Measurements from ENCODE around the gene NNT. TPM values are rescaled to one million over a fixed set of nuclear protein-coding genes. Genes with fewer than 3 reads are reported as not detected.
A peak's percentile ranks its signal among the peaks of the same experiment; 100 is the strongest.

NNT gene
- total and polyA plus RNA-seq, 2 of the 13 experiments (the other 11 are each of a cell fraction or from before 2014, with no cell fraction given), result 21.1 to 58.0 TPM

DNA sequence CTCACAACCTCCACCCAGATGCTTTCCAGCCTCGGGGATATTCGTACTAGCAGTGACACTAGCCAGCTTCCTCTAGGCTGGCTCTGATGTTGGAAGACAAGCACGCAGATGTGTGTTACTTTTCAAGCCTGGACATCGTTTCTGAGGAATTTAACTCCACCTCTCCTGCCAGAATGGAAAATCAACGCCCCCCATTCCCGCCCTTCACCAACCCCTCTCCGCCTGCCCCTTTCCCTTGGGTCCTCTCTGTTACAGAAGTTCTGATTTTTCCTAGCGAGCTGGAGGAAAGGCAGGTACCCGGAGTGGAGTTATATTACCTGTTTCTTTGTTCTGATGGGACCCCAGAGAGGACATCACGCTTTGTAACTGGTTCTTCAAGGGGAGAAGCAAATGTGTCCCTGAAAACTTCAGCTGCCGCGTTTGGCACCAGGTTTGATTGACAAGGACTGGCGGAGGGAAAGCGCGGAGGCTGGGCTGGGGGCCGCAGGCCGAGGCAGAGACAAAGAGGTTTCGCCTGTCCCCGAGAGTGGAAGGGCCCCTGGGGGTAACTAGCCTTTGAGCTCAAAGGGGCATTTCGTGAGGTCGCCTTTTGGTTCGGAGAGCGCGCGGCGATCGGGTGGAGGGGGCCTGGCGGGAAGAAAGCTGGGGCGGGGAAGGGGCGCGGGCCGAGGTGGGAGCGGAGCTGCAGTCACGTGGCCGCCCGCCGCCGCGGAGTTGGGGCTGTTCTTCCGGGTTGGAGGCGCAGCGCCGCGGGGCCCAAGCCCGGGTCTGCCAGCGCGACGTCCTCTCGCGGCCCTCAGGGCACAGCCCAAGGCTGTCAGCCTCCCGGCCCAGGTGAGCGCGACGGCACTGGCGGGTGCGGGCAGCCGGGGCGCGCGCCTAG is at the start of gene NNT (continued):
- TF ChIP-seq, protein P1, sequence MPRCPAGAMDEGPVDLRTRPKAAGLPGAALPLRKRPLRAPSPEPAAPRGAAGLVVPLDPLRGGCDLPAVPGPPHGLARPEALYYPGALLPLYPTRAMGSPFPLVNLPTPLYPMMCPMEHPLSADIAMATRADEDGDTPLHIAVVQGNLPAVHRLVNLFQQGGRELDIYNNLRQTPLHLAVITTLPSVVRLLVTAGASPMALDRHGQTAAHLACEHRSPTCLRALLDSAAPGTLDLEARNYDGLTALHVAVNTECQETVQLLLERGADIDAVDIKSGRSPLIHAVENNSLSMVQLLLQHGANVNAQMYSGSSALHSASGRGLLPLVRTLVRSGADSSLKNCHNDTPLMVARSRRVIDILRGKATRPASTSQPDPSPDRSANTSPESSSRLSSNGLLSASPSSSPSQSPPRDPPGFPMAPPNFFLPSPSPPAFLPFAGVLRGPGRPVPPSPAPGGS (CRISPR knock-in tag; IDR thresholded peaks at IDR 0.05), result no peak; the same call in 1 of the 2 replicates
- TF ChIP-seq MAFK (conservative IDR thresholded peaks at IDR 0.05 in 1 of 2, IDR thresholded peaks at IDR 0.05 in 1 of 2; ENCODE audit: low read length in 2 of 2) (no peak), IRF9 (CRISPR knock-in tag; IDR thresholded peaks at IDR 0.05; ENCODE audit: borderline replicate concordance) (no peak), ATRX (CRISPR knock-in tag; IDR thresholded peaks at IDR 0.05; ENCODE audit: borderline replicate concordance) (no peak), ZNF280D (CRISPR knock-in tag; IDR thresholded peaks at IDR 0.05) (0 out of 2 replicates have a peak, but pooled peaks have one; percentile 13), ASH2L (IDR thresholded peaks at IDR 0.05; ENCODE audit: insufficient read length, low read depth, low read length) (peak; percentile 89), TIGD3 (CRISPR knock-in tag; IDR thresholded peaks at IDR 0.05; ENCODE audit: borderline replicate concordance) (no peak), JARID2 (CRISPR knock-in tag; IDR thresholded peaks at IDR 0.05; ENCODE audit: insufficient replicate concordance) (no peak), ZFY (CRISPR knock-in tag; IDR thresholded peaks at IDR 0.05) (peak; percentile 96), ZNF850 (CRISPR knock-in tag; conservative IDR thresholded peaks at IDR 0.05) (peak; percentile 66; the same call in 1 of the 2 replicates), ZNF160 (CRISPR knock-in tag; IDR thresholded peaks at IDR 0.05) (peak; percentile 81), ZNF709 (CRISPR knock-in tag; IDR thresholded peaks at IDR 0.05) (peak; percentile 62; the same call in 1 of the 2 replicates), ZBTB7B (CRISPR knock-in tag; IDR thresholded peaks at IDR 0.05) (peak; percentile 66; the same call in 1 of the 2 replicates)
- TF ChIP-seq, protein P2, sequence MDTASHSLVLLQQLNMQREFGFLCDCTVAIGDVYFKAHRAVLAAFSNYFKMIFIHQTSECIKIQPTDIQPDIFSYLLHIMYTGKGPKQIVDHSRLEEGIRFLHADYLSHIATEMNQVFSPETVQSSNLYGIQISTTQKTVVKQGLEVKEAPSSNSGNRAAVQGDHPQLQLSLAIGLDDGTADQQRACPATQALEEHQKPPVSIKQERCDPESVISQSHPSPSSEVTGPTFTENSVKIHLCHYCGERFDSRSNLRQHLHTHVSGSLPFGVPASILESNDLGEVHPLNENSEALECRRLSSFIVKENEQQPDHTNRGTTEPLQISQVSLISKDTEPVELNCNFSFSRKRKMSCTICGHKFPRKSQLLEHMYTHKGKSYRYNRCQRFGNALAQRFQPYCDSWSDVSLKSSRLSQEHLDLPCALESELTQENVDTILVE (CRISPR knock-in tag; IDR thresholded peaks at IDR 0.05), result peak; percentile 33; the same call in 1 of the 2 replicates

All from HepG2 (cell line).